ENCODE data around the gene PTPRN2. TPM values are rescaled to one million over a fixed set of nuclear protein-coding genes. Genes with fewer than 3 reads are reported as not detected.
A peak's percentile ranks its signal among the peaks of the same experiment; 100 is the strongest.

Gene PTPRN2
- total and polyA plus RNA-seq, 2 of the 8 experiments (the other 6 are each of a cell fraction or from before 2014, with no cell fraction given): 2.6 to 4.5 TPM

GRCh38 chr7:158403013-158403821 lies 184.4 kb downstream of the PTPRN2 start:
- Histone ChIP-seq H2BK15ac (ENCODE audit: low read length) (no peak overlapping the region), H3K79me2 (ENCODE audit: control insufficient read depth in 1 of 2, insufficient read depth in 2 of 2, low read length in 2 of 2) (no peaks in the 10 kb centered on the region), H3K27ac (ENCODE audit: low read depth, low read length) (no peak overlapping the region), H3K79me1 (ENCODE audit: low read depth, low read length) (no peaks in the 10 kb centered on the region), H4K8ac (ENCODE audit: extremely low read depth, insufficient read depth, low read length) (no peak overlapping the region), H2BK12ac (ENCODE audit: low read depth, low read length) (peak overlapping the region; percentile 27; the same call in 1 of the 2 replicates), H3K56ac (replicated peaks; ENCODE audit: insufficient read length, low read depth, low read length) (no peak overlapping the region), H3K9ac (replicated peaks in 1 of 4; ENCODE audit: extremely low read depth in 1 of 4, low read depth in 3 of 4, low read length in 3 of 4) (no peak overlapping the region), H3K4me2 (ENCODE audit: insufficient read depth in 1 of 2, low read depth in 2 of 2, low read length in 2 of 2) (no peak overlapping the region), H3K36me3 (ENCODE audit: control insufficient read depth in 2 of 4, insufficient read depth in 4 of 4, low read length in 3 of 4) (no peaks in the 10 kb centered on the region), H3K23me2 (ENCODE audit: low read depth, low read length) (no peaks in the 10 kb centered on the region), H3K27me3 (replicated peaks in 1 of 4; ENCODE audit: control insufficient read depth in 3 of 4, extremely low read depth in 1 of 4, insufficient read depth in 3 of 4, low read length in 3 of 4) (no peaks in the 10 kb centered on the region), H3K23ac (ENCODE audit: insufficient read length) (no peak overlapping the region), H3K14ac (ENCODE audit: insufficient read length) (no peak overlapping the region), H4K91ac (replicated peaks; ENCODE audit: insufficient read length, low read length) (no peak overlapping the region), H2BK20ac (ENCODE audit: low read length) (peak overlapping the region; percentile 4; the same call in 1 of the 2 replicates), H3K9me3 (ENCODE audit: insufficient read depth in 2 of 2, low read depth in 1 of 2, low read length in 1 of 2) (peaks cover 0 to 3% of the 10 kb centered on the region in 2 experiments; a peak in 2 of 4 replicates), H2BK5ac (ENCODE audit: low read depth, low read length) (no peak overlapping the region), H4K20me1 (replicated peaks in 1 of 2; ENCODE audit: control insufficient read depth in 1 of 2, insufficient read depth in 2 of 2, low read length in 2 of 2) (no peaks in the 10 kb centered on the region), H3K4ac (replicated peaks; ENCODE audit: insufficient read length, low read depth, low read length) (no peak overlapping the region), H3K4me1 (replicated peaks in 1 of 4; ENCODE audit: control insufficient read depth in 3 of 4, insufficient read depth in 4 of 4, low read length in 3 of 4) (peaks cover 0 to 4% (median 3%) of the 10 kb centered on the region in 4 experiments; a peak in 2 of 7 replicates), H4K5ac (ENCODE audit: insufficient read length, low read depth, low read length) (no peak overlapping the region), H2AK5ac (ENCODE audit: low read depth, low read length) (0 out of 2 replicates have a peak overlapping the region, but pooled peaks have one; percentile 53), H3K4me3 (ENCODE audit: extremely low read depth in 1 of 4, insufficient read depth in 2 of 4, low read depth in 3 of 4, low read length in 4 of 4) (no peak overlapping the region), H2AFZ (ENCODE audit: low read length) (no peak overlapping the region), H2BK120ac (replicated peaks; ENCODE audit: low read depth, low read length) (no peak overlapping the region), H3K18ac (ENCODE audit: extremely low read depth, low read length) (no peak overlapping the region)
- WGBS, 2 experiments (ENCODE audit: extremely low coverage in 1 of 2, insufficient coverage in 1 of 2, insufficient read length in 1 of 2, insufficient replicate concordance in 2 of 2, low coverage in 1 of 2, low lambda C conversion rate in 2 of 2, missing lambda C conversion rate in 1 of 2): 89% methylated on average over 21 of the region's 21 CpGs; no CpG with 5 or more reads in 1 of the 2 experiments
- ChIA-PET CTCF (ENCODE audit: partially characterized antibody) (interaction anchor here (0.8 to 1.5 kb wide), 2 partner anchors 66 to 126 kb away, joined by 3 to 4 read pairs; no protein-coding TSS in a partner anchor), POLR2A (ENCODE audit: partially characterized antibody) (no interaction called here)
- DNase-seq (ENCODE audit: low read depth in 1 of 2, low spot score in 2 of 2) (no peak), FAIRE-seq (no peak)
- no peak for TF ChIP-seq KDM4A (IDR thresholded peaks at IDR 0.05; ENCODE audit: low read depth, low read length, severe bottlenecking)
- no peak for TF ChIP-seq BCL11A (IDR thresholded peaks at IDR 0.05; ENCODE audit: low read depth in 2 of 2, low read length in 2 of 2)
- TF ChIP-seq CTBP2 (IDR thresholded peaks at IDR 0.05; ENCODE audit: borderline replicate concordance, insufficient read depth, insufficient read length, low read length): no peak

All from H1 (cell line).